Lower leg skin (tissue), 3 donors: ENCODE measurements around the gene NOVA2.

Experiments used
- CTCF ChIP-seq, 3 donors: fragments of 450-650 bp; IDR thresholded peaks; one replicate each; pipeline ENCODE4 v1.5.1; 2016; ENCODE audit warnings: antibody characterized with exemption in 3 of 3, mild to moderate bottlenecking in 3 of 3, moderate library complexity in 2 of 3
- POLR2A ChIP-seq, 2 donors: fragments of 450-650 bp; IDR thresholded peaks; one replicate each; pipeline ENCODE4 v1.6.1; 2016 to 2017; ENCODE audit warnings: antibody characterized with exemption in 2 of 2, mild to moderate bottlenecking in 1 of 2, moderate library complexity in 1 of 2

- TF ChIP-seq CTCF (IDR thresholded peaks at IDR 0.05) (no peak), POLR2A (IDR thresholded peaks at IDR 0.05) (no peak)
Observed at GRCh38 chr19:46022431-46023310, 49.0 kb upstream of the NOVA2 start, which contains the start of gene PGLYRP1.
